H9 (cell line): ENCODE measurements around the gene UBE2J1. TPM values are rescaled to one million over a fixed set of nuclear protein-coding genes. Genes with fewer than 3 reads are reported as not detected.

ENCODE experiments used
- DNase-seq: peaks from one replicate; pipeline ENCODE4 v3.0.0-alpha.2; 2017
- H2AFZ ChIP-seq: one replicate; pipeline ENCODE4 v1.6.1; 2013; ENCODE audit warnings: mild to moderate bottlenecking, low read length, control low read depth, moderate library complexity
- H2AK5ac ChIP-seq: 2 replicates; pipeline ENCODE4 v1.6.1; 2013; ENCODE audit warnings: low read length, control low read depth, mixed read lengths; ENCODE audit not compliant: insufficient read length
- H2BK120ac ChIP-seq: one replicate; pipeline ENCODE4 v1.6.1; 2013; ENCODE audit warnings: low read depth, mild to moderate bottlenecking, low read length, control low read depth, inconsistent platforms; ENCODE audit not compliant: poor library complexity, severe bottlenecking
- H2BK12ac ChIP-seq: 2 replicates; pipeline ENCODE4 v1.6.1; 2013; ENCODE audit warnings: low read length, control low read depth, mixed read lengths, low read depth; ENCODE audit not compliant: insufficient read length
- H2BK15ac ChIP-seq: 2 replicates; pipeline ENCODE4 v1.6.1; 2013; ENCODE audit warnings: low read depth, low read length, control low read depth
- H2BK20ac ChIP-seq: one replicate; pipeline ENCODE4 v1.6.1; 2013; ENCODE audit warnings: low read depth, mild to moderate bottlenecking, low read length, control low read depth, inconsistent platforms; ENCODE audit not compliant: poor library complexity, severe bottlenecking
- H2BK5ac ChIP-seq: 2 replicates; pipeline ENCODE4 v1.6.1; 2013; ENCODE audit warnings: low read length, control low read depth, mixed read lengths; ENCODE audit not compliant: insufficient read length
- H3K14ac ChIP-seq: 2 replicates; pipeline ENCODE4 v1.6.1; 2013; ENCODE audit warnings: low read length, control low read depth; ENCODE audit not compliant: insufficient read depth
- H3K18ac ChIP-seq: 2 replicates; pipeline ENCODE4 v1.6.1; 2013; ENCODE audit warnings: low read depth, mild to moderate bottlenecking, mixed read lengths, low read length, control low read depth; ENCODE audit not compliant: insufficient read length
- H3K23ac ChIP-seq: 2 replicates; pipeline ENCODE4 v1.6.1; 2013; ENCODE audit warnings: low read length, control low read depth, mixed read lengths, low read depth; ENCODE audit not compliant: insufficient read length
- H3K23me2 ChIP-seq: 2 replicates; pipeline ENCODE4 v1.6.1; 2013; ENCODE audit warnings: low read depth, mild to moderate bottlenecking, mixed read lengths, low read length, control low read depth; ENCODE audit not compliant: insufficient read length, poor library complexity, severe bottlenecking
- H3K27ac ChIP-seq: 2 replicates; pipeline ENCODE4 v1.5.1; 2013; ENCODE audit warnings: low read length, control low read depth, mixed read lengths, low read depth; ENCODE audit not compliant: insufficient read length
- H3K27me3 ChIP-seq: 2 replicates; pipeline ENCODE4 v1.6.1; 2013; ENCODE audit warnings: low read length, control low read depth, inconsistent platforms; ENCODE audit not compliant: insufficient read depth
- H3K4ac ChIP-seq: 2 replicates; pipeline ENCODE4 v1.6.1; 2013; ENCODE audit warnings: low read depth, mild to moderate bottlenecking, control low read depth, inconsistent platforms, low read length, moderate library complexity
- H3K4me1 ChIP-seq: 2 replicates; pipeline ENCODE4 v1.6.1; 2013; ENCODE audit warnings: low read length, control low read depth, inconsistent platforms; ENCODE audit not compliant: insufficient read depth
- H3K4me2 ChIP-seq: 2 replicates; pipeline ENCODE4 v1.6.1; 2013; ENCODE audit warnings: low read length, control low read depth, mixed read lengths; ENCODE audit not compliant: insufficient read length, insufficient read depth
- H3K56ac ChIP-seq: 2 replicates; pipeline ENCODE4 v1.6.1; 2013; ENCODE audit warnings: low read depth, mild to moderate bottlenecking, mixed read lengths, low read length, control low read depth; ENCODE audit not compliant: insufficient read length
- H3K79me1 ChIP-seq: 2 replicates; pipeline ENCODE4 v1.6.1; 2013; ENCODE audit warnings: low read depth, mild to moderate bottlenecking, moderate library complexity, low read length, control low read depth, inconsistent platforms; ENCODE audit not compliant: insufficient read depth, poor library complexity, severe bottlenecking
- H3K79me2 ChIP-seq: 2 replicates; pipeline ENCODE4 v1.6.1; 2013; ENCODE audit warnings: low read length, control low read depth, inconsistent platforms; ENCODE audit not compliant: insufficient read depth
- H3K9ac ChIP-seq: 2 replicates; pipeline ENCODE4 v1.6.1; 2013; ENCODE audit warnings: low read length, control low read depth, mixed read lengths; ENCODE audit not compliant: insufficient read length; ENCODE audit errors: extremely low read depth
- H3K9me3 ChIP-seq: one replicate; pipeline ENCODE4 v1.6.1; 2013; ENCODE audit warnings: low read depth, low read length, inconsistent platforms; ENCODE audit not compliant: control insufficient read depth
- H3T11ph ChIP-seq: one replicate; pipeline ENCODE4 v1.6.1; 2013; ENCODE audit warnings: mild to moderate bottlenecking, low read length, control low read depth, inconsistent platforms
- H4K20me1 ChIP-seq: one replicate; pipeline ENCODE4 v1.6.1; 2013; ENCODE audit not compliant: control insufficient read depth, insufficient read length, insufficient read depth
- H4K5ac ChIP-seq: 2 replicates; pipeline ENCODE4 v1.6.1; 2013; ENCODE audit warnings: low read depth, mild to moderate bottlenecking, mixed read lengths, low read length, control low read depth; ENCODE audit not compliant: insufficient read length
- H4K8ac ChIP-seq: replicated peaks from 2 replicates; pipeline ENCODE4 v1.6.1; 2013; ENCODE audit warnings: low read length, control low read depth, mixed read lengths, low read depth; ENCODE audit not compliant: insufficient read length
- H4K91ac ChIP-seq: 2 replicates; pipeline ENCODE4 v1.6.1; 2013; ENCODE audit warnings: low read depth, mild to moderate bottlenecking, moderate library complexity, mixed read lengths, low read length, control low read depth; ENCODE audit not compliant: insufficient read length
- H3K27ac Mint-ChIP-seq, 3 experiments: 2 replicates in 2 of 3; 3 replicates in 1 of 3; pipeline ENCODE4 v1.8.0; 2020 to 2021; ENCODE audit warnings: mixed read lengths in 3 of 3, mild to moderate bottlenecking in 1 of 3, moderate library complexity in 1 of 3
- H3K27me3 Mint-ChIP-seq: 2 replicates; pipeline ENCODE4 v1.8.0; 2021; ENCODE audit warnings: low read depth, mild to moderate bottlenecking, moderate library complexity, mixed read lengths
- H3K36me3 Mint-ChIP-seq, 3 experiments: 2 replicates in 2 of 3; 3 replicates in 1 of 3; pipeline ENCODE4 v1.8.0; 2020 to 2021; ENCODE audit warnings: low read depth in 3 of 3, mixed read lengths in 3 of 3; ENCODE audit not compliant: insufficient read depth in 1 of 3
- H3K4me1 Mint-ChIP-seq, 2 experiments: 2 replicates each; pipeline ENCODE4 v1.8.0; 2020; ENCODE audit warnings: mixed read lengths in 2 of 2
- H3K4me3 Mint-ChIP-seq, 2 experiments: 2 replicates in 1 of 2; 3 replicates in 1 of 2; pipeline ENCODE4 v1.8.0; 2020 to 2021; ENCODE audit warnings: mild to moderate bottlenecking in 2 of 2, mixed read lengths in 2 of 2, moderate library complexity in 1 of 2
- H3K9me3 Mint-ChIP-seq, 2 experiments: 2 replicates in 1 of 2; 3 replicates in 1 of 2; pipeline ENCODE4 v1.8.0; 2020; ENCODE audit warnings: mild to moderate bottlenecking in 2 of 2, mixed read lengths in 2 of 2, moderate library complexity in 1 of 2
- CTCF ChIP-seq: fragments of 200-600 bp; sonication (generic); conservative IDR thresholded peaks from 3 replicates; pipeline ENCODE4 v1.8.0; 2021; ENCODE audit warnings: antibody characterized with exemption, mild to moderate bottlenecking
- WGBS: extraction: QIAGEN DNeasy Blood & Tissue Kit; methylation state at CpG from one replicate; pipeline ENCODE4 v1.1.7; 2013; ENCODE audit warnings: missing lambda C conversion rate, low lambda C conversion rate, mixed read lengths; ENCODE audit not compliant: insufficient read length; ENCODE audit errors: extremely low coverage; 5-methylcytosine and 5-hydroxymethylcytosine counted together
- total RNA-seq: library from RNA; stranded (reverse); gene quantifications from 2 replicates; pipeline ENCODE4 v1.2.1, GENCODE V29; 2021

Gene UBE2J1
- total RNA-seq, 1 experiment from 2014 or later, result 13.1 TPM

GRCh38 chr6:89311530-89311852 is 41.0 kb downstream of the UBE2J1 start:
- Histone ChIP-seq H3K79me2 (no peaks in the 10 kb centered on the region), H3K27me3 (no peaks in the 10 kb centered on the region), H4K20me1 (peaks cover 3% of the 10 kb centered on the region), H3K9ac (no peak overlapping the region), H3K4ac (no peak overlapping the region), H2BK120ac (no peak overlapping the region), H3K14ac (no peak overlapping the region), H2AK5ac (no peak overlapping the region), H3K23ac (no peak overlapping the region), H3K56ac (no peak overlapping the region), H3K9me3 (no peaks in the 10 kb centered on the region), H3K79me1 (no peaks in the 10 kb centered on the region), H4K91ac (no peak overlapping the region), H3K4me2 (no peak overlapping the region), H2BK12ac (no peak overlapping the region), H2BK15ac (no peak overlapping the region), H2BK5ac (no peak overlapping the region), H4K5ac (no peak overlapping the region), H3K4me1 (no peaks in the 10 kb centered on the region), H2BK20ac (no peak overlapping the region), H3K27ac (no peak overlapping the region), H4K8ac (no peak overlapping the region), H3T11ph (no peak overlapping the region), H2AFZ (no peak overlapping the region), H3K23me2 (no peaks in the 10 kb centered on the region), H3K18ac (no peak overlapping the region)
- no CpG with 5 or more reads among the region's 5 CpGs for WGBS
- Mint-ChIP-seq H3K4me3 (no peak overlapping the region), H3K27ac (peak overlapping the region in 1 of 3 experiments; percentile 63; a peak in 1 of 7 replicates), H3K36me3 (no peaks in the 10 kb centered on the region), H3K4me1 (peaks cover 15 to 21% of the 10 kb centered on the region in 2 experiments), H3K9me3 (no peaks in the 10 kb centered on the region), H3K27me3 (peaks cover 2% of the 10 kb centered on the region)
- no peak for TF ChIP-seq CTCF
- no peak for DNase-seq
